Stimulated activated CD8-positive, alpha-beta memory T cell treated with anti-CD3 and anti-CD28 coated beads, Interleukin-4, amount 100 ng/mL, for 24 hours (primary cell): ENCODE measurements around the gene EIF4G3.
"Not testable (repeated sequence)": the region's sequence is repeated elsewhere in the genome, so short reads cannot be mapped to it uniquely, and the experiment has no call there.

Experiments
- DNase-seq: peaks from one replicate; pipeline ENCODE4 v3.0.0-alpha.2; 2020; ENCODE audit warnings: low read depth

EIF4G3 gene

GRCh38 chr1:21100481-21100921, 76.2 kb downstream of the EIF4G3 start:
- no peak for DNase-seq

GRCh38 chr1:21099869-21100131, 76.9 kb downstream of the EIF4G3 start:
- no peak for DNase-seq

- no peak for DNase-seq
Observed at GRCh38 chr1:21099034-21099868, 77.4 kb downstream of the EIF4G3 start.

- DNase-seq: no peak
Observed at GRCh38 chr1:21098186-21098915, 78.3 kb downstream of the EIF4G3 start.

GRCh38 chr1:21097729-21098128, 79.0 kb downstream of the EIF4G3 start:
- no peak for DNase-seq

- DNase-seq: no peak
Observed at GRCh38 chr1:21095976-21096375, 80.7 kb downstream of the EIF4G3 start.

GRCh38 chr1:21094282-21094681, 82.4 kb downstream of the EIF4G3 start:
- not testable (repeated sequence) for DNase-seq

- not testable (repeated sequence) for DNase-seq
Observed at GRCh38 chr1:21093271-21093958, 83.3 kb downstream of the EIF4G3 start.

- not testable (repeated sequence) for DNase-seq
Observed at GRCh38 chr1:21092545-21092944, 84.2 kb downstream of the EIF4G3 start.

GRCh38 chr1:21091053-21091690, 85.5 kb downstream of the EIF4G3 start:
- not testable (repeated sequence) for DNase-seq

GRCh38 chr1:21090463-21090862, 86.2 kb downstream of the EIF4G3 start:
- no peak for DNase-seq

- DNase-seq: no peak
Observed at GRCh38 chr1:21089731-21090130, 87.0 kb downstream of the EIF4G3 start.

GRCh38 chr1:21089299-21089698, 87.4 kb downstream of the EIF4G3 start:
- no peak for DNase-seq

- no peak for DNase-seq
Observed at GRCh38 chr1:21084111-21084810, 92.4 kb downstream of the EIF4G3 start.

- no peak for DNase-seq
Observed at GRCh38 chr1:21082073-21082472, 94.6 kb downstream of the EIF4G3 start.

GRCh38 chr1:21077085-21077484, 99.6 kb downstream of the EIF4G3 start:
- DNase-seq: no peak

GRCh38 chr1:21072721-21073120, 104.0 kb downstream of the EIF4G3 start:
- DNase-seq: no peak

GRCh38 chr1:21069549-21069948, 107.1 kb downstream of the EIF4G3 start:
- DNase-seq: no peak

GRCh38 chr1:21068937-21069336, 107.8 kb downstream of the EIF4G3 start:
- no peak for DNase-seq

- DNase-seq: no peak
Observed at GRCh38 chr1:21067551-21068227, 109.0 kb downstream of the EIF4G3 start.

GRCh38 chr1:21066356-21067012, 110.2 kb downstream of the EIF4G3 start:
- no peak for DNase-seq
